GM13977 (cell line): ENCODE measurements around the gene SLC10A1.
A peak's percentile ranks its signal among the peaks of the same experiment; 100 is the strongest.

Source experiments
- DNase-seq: peaks from one replicate; pipeline ENCODE4 v3.0.0; 2012; ENCODE audit warnings: low spot score
- in situ Hi-C: fragments of 300-500 bp; cut with MboI; formaldehyde crosslinking; loops from one replicate; pipeline ENCODE4 v1.12.0; 2022; ENCODE audit warnings: low sequenced_read_pairs, low pct_unique_long_range_greater_than_20kb, mixed read lengths, inconsistent platforms; ENCODE audit not compliant: unreplicated experiment
- TF ChIP-seq, protein P1 (sequence below): IDR thresholded peaks from 2 replicates; pipeline ENCODE4 v1.5.1; 2012; ENCODE audit warnings: mild to moderate bottlenecking, control low read depth; ENCODE audit not compliant: insufficient read depth; ENCODE audit errors: extremely low read depth, missing control alignments

Gene SLC10A1

DNA sequence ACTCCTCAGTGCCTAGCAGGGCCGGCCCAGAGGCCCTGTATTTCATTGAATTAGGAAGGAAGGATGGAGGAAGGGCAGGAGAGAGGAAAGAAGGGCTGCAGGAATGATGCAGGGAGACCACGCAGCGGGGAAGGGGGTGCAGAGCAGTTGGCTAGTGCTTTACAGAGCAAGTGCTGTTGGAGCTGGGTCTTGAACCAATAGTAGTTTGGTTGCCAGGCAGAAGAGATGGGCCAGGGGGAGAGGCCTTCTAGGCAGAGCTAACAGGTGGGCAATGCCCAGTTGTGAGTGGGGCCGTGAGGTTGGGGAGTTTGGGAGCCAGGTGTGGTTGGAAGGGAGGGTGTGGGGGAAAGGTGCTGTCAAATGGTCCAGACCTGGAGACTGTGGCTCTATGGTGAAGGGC, 69.2 kb downstream of the SLC10A1 start:
- TF ChIP-seq, protein P1, sequence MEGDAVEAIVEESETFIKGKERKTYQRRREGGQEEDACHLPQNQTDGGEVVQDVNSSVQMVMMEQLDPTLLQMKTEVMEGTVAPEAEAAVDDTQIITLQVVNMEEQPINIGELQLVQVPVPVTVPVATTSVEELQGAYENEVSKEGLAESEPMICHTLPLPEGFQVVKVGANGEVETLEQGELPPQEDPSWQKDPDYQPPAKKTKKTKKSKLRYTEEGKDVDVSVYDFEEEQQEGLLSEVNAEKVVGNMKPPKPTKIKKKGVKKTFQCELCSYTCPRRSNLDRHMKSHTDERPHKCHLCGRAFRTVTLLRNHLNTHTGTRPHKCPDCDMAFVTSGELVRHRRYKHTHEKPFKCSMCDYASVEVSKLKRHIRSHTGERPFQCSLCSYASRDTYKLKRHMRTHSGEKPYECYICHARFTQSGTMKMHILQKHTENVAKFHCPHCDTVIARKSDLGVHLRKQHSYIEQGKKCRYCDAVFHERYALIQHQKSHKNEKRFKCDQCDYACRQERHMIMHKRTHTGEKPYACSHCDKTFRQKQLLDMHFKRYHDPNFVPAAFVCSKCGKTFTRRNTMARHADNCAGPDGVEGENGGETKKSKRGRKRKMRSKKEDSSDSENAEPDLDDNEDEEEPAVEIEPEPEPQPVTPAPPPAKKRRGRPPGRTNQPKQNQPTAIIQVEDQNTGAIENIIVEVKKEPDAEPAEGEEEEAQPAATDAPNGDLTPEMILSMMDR = no peak
- in situ Hi-C loops = no loop called here
- DNase-seq = no peak

DNA sequence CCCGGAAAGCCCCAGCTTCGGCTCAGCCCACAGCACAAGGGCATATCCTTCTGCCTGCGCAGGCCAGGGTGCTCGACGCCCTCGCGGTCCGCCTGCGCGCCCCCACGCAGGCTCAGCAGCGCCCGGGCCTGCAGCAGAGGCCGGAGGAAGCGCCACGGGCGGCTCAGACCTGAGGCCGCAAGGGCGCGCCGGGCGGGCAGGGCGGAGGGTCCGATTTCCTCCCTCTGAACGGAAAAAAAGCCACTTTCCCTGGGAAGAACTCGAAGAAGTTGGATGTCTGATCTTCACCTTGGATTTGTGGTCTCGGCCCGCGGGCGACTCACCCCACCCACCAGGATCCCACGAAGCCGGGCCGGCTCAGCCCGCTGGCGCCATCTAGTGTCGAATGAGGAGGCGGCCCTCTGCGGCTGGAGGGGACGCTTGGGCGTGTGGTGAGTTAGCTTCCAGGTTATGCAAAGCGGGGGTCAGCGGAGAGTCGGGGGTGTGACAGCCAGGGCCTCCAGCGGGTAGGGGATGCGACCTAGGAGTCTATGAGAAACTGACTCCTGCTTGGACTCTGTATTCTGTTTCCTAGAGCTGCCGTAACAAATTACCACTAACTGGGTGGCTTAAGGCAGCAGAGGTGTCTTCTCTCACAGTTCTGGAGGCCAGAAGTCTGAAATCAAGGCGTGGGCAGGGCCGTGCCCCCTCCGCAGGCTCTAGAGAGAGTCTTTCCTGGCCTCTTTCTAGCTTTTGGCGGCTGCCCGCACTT, 70.1 kb downstream of the SLC10A1 start:
- TF ChIP-seq, protein P1 = peak; percentile 96
- in situ Hi-C loops = no loop called here

More for the DNA sequence above, 70.1 kb downstream of the SLC10A1 start:
- DNase-seq = peak; percentile 89
